Spinal cord (tissue), 10 donors: ENCODE measurements around the gene ZDHHC21. TPM values are rescaled to one million over a fixed set of nuclear protein-coding genes. Genes with fewer than 3 reads are reported as not detected.

Experiments used
- DNase-seq, 6 donors: peaks; one replicate each; pipeline versions ENCODE4 v3.0.0 to v3.0.0-alpha.2; 2013 to 2015; ENCODE audit warnings: low spot score in 6 of 6, low read depth in 4 of 6
- H3K27ac ChIP-seq: one replicate; pipeline ENCODE4 v1.5.1; 2013; ENCODE audit warnings: low read depth, low read length, control low read depth
- H3K27me3 ChIP-seq: one replicate; pipeline ENCODE4 v1.6.1; 2013; ENCODE audit warnings: low read length; ENCODE audit not compliant: control insufficient read depth, insufficient read depth
- H3K36me3 ChIP-seq: one replicate; pipeline ENCODE4 v1.6.1; 2013; ENCODE audit warnings: low read length; ENCODE audit not compliant: control insufficient read depth, insufficient read depth
- H3K4me1 ChIP-seq: one replicate; pipeline ENCODE4 v1.6.1; 2013; ENCODE audit warnings: low read length; ENCODE audit not compliant: control insufficient read depth, insufficient read depth
- H3K4me3 ChIP-seq: one replicate; pipeline ENCODE4 v1.5.1; 2013; ENCODE audit warnings: low read depth, low read length, control low read depth
- H3K9me3 ChIP-seq: one replicate; pipeline ENCODE4 v1.6.1; 2013; ENCODE audit warnings: low read length; ENCODE audit not compliant: control insufficient read depth, insufficient read depth
- WGBS: methylation state at CpG from one replicate; pipeline ENCODE4 v1.1.5; 2013; ENCODE audit warnings: missing lambda C conversion rate; ENCODE audit not compliant: insufficient coverage; 5-methylcytosine and 5-hydroxymethylcytosine counted together
- polyA plus RNA-seq, 2 donors: library from polyadenylated mRNA; unstranded; fragments of 120-200 nt; gene quantifications; one replicate each; pipeline ENCODE4 v1.2.1, GENCODE V29; 2013; ENCODE audit not compliant: insufficient read length in 2 of 2
- total RNA-seq, 2 donors: library from RNA; depleted of rRNA in 1 of 2; stranded (reverse); fragments of 120-200 nt in 1 of 2; fragments of >200 nt in 1 of 2; gene quantifications; one replicate each; pipeline versions ENCODE4 v1.2.3 to v1.2.4, GENCODE V29; 2013 to 2014
- donor health status: healthy.

Gene ZDHHC21
- total and polyA plus RNA-seq, 4 donors, result 14.5 to 61.0 (median 17.6) TPM

DNA sequence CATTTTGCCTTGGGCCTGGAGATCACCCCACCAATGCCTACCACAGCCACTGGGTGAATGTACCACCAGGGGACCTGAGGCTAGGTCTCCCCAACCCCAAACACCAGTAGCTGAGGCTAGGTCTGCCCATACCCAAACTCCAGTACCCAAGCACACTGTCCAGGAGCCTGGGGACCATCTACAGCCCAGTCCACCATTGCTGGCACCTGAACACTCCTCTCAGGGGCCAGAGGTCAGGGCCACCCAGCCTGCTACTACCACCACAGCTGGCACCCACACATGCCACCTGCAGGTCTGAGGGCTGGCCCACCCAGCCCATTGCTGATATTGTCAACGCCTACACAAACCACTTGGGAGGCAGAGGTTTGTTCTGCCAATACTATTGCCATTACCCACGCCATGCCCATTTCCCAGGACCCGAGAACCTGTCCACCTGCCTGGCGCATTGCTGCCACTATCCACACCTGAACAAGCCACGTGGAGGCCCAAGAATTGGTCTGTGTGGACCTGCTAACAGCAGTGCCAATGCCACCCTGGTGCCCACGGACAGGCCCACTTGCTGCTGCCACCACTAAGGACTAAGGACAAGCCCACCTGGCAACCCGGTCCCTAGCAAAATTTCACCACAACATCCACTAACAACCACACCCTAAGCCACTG lies 59.2 kb downstream of the ZDHHC21 start:
- 97% methylated on average over 7 of the region's 7 CpGs for WGBS
- H3K27ac ChIP-seq, result no peak overlapping the region
- DNase-seq, result no peak

GRCh38 chr9:14633148-14633547 lies 60.1 kb downstream of the ZDHHC21 start:
- 100% methylated on average over 2 of the region's 3 CpGs for WGBS
- Histone ChIP-seq H3K27ac (no peak overlapping the region), H3K27me3 (no peaks in the 10 kb centered on the region), H3K9me3 (peaks cover 10% of the 10 kb centered on the region), H3K4me3 (no peak overlapping the region), H3K4me1 (no peaks in the 10 kb centered on the region), H3K36me3 (peaks cover 16% of the 10 kb centered on the region)
- no peak for DNase-seq

More for the DNA sequence above, 59.2 kb downstream of the ZDHHC21 start:
- Histone ChIP-seq H3K27me3 (no peaks in the 10 kb centered on the region), H3K4me3 (no peak overlapping the region), H3K36me3 (peaks cover 16% of the 10 kb centered on the region), H3K9me3 (peaks cover 10% of the 10 kb centered on the region), H3K4me1 (no peaks in the 10 kb centered on the region)

GRCh38 chr9:14627513-14627912 lies 65.7 kb downstream of the ZDHHC21 start:
- no peak overlapping the region for H3K4me3 ChIP-seq
- no peaks in the 10 kb centered on the region for H3K27me3 ChIP-seq
- peak in 2 of 6 donors; percentile 31 to 46 for DNase-seq
- no peak overlapping the region for H3K27ac ChIP-seq
- no CpG with 5 or more reads among the region's 1 CpG for WGBS
- H3K9me3 ChIP-seq, result peaks cover 8% of the 10 kb centered on the region
- H3K36me3 ChIP-seq, result peaks cover 4% of the 10 kb centered on the region
- no peaks in the 10 kb centered on the region for H3K4me1 ChIP-seq

GRCh38 chr9:14618836-14619420 lies 74.3 kb downstream of the ZDHHC21 start:
- no peaks in the 10 kb centered on the region for H3K9me3 ChIP-seq
- H3K27me3 ChIP-seq, result no peaks in the 10 kb centered on the region
- peak in 3 of 6 donors; percentile 28 to 77 (median 75) for DNase-seq
- H3K36me3 ChIP-seq, result no peaks in the 10 kb centered on the region
- no peaks in the 10 kb centered on the region for H3K4me1 ChIP-seq
- peak overlapping the region; percentile 10 for H3K27ac ChIP-seq
- no peak overlapping the region for H3K4me3 ChIP-seq
- WGBS, result 31% methylated on average over 5 of the region's 8 CpGs

DNA sequence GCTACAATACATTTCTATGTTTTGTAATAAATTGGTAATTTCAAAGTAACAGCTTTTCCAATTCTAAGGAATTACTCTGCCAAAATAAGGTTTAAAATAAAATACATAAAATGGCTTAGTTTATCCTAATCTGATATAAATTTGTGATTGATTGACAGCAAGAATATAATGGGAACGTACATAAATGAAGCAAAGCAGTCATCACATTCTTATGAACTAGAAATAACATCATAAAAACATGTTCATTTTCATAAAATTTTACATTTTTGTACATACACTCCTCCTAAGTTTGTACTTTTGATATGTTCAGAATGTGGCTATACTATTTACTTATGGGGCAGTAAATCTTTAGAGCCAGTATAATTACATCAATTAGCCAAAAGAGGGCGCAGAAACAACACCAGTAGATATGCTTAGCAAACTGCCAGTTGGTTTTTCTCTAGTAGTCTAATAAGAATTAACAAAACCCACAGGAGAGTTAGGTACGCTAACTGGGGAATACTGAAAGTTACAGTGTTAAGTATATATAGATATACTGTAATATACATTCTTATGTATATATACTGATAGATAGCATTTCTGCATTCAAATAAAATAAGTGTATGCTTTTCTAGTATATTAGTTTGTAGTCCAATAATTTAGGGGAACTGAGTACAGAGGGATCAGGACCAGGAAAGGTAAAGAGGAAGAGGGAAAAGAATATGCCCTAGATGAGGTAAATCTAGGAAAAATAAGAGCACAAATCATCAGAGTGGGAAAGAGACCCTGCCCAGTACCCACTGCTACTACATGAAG lies 76.8 kb downstream of the ZDHHC21 start:
- no peaks in the 10 kb centered on the region for H3K9me3 ChIP-seq
- no CpG with 5 or more reads among the region's 3 CpGs for WGBS
- peak in 4 of 6 donors; percentile 27 to 87 (median 54) for DNase-seq
- H3K27ac ChIP-seq, result no peak overlapping the region
- H3K4me3 ChIP-seq, result no peak overlapping the region
- H3K4me1 ChIP-seq, result no peaks in the 10 kb centered on the region
- H3K36me3 ChIP-seq, result no peaks in the 10 kb centered on the region
- no peaks in the 10 kb centered on the region for H3K27me3 ChIP-seq

GRCh38 chr9:14608540-14608939 lies 84.7 kb downstream of the ZDHHC21 start:
- Histone ChIP-seq H3K27me3 (no peaks in the 10 kb centered on the region), H3K27ac (no peak overlapping the region), H3K9me3 (no peaks in the 10 kb centered on the region), H3K4me3 (no peak overlapping the region), H3K36me3 (no peaks in the 10 kb centered on the region), H3K4me1 (no peaks in the 10 kb centered on the region)
- WGBS, result no CpG with 5 or more reads among the region's 2 CpGs
- DNase-seq, result peak in 2 of 6 donors; percentile 18 to 75

GRCh38 chr9:14597171-14597799 lies 95.9 kb downstream of the ZDHHC21 start:
- H3K27ac ChIP-seq, result no peak overlapping the region
- no peaks in the 10 kb centered on the region for H3K4me1 ChIP-seq
- peaks cover 8% of the 10 kb centered on the region for H3K36me3 ChIP-seq
- H3K27me3 ChIP-seq, result no peaks in the 10 kb centered on the region
- no peak overlapping the region for H3K4me3 ChIP-seq
- 99% methylated on average over 7 of the region's 7 CpGs for WGBS
- H3K9me3 ChIP-seq, result peaks cover 2% of the 10 kb centered on the region
- no peak for DNase-seq

GRCh38 chr9:14593406-14593805 lies 99.8 kb downstream of the ZDHHC21 start:
- 100% methylated on average over 3 of the region's 3 CpGs for WGBS
- no peaks in the 10 kb centered on the region for H3K4me1 ChIP-seq
- no peak overlapping the region for H3K4me3 ChIP-seq

GRCh38 chr9:14591411-14591810 lies 101.8 kb downstream of the ZDHHC21 start:
- H3K27me3 ChIP-seq, result no peaks in the 10 kb centered on the region

More at GRCh38 chr9:14593406-14593805, 99.8 kb downstream of the ZDHHC21 start:
- DNase-seq, result no peak
- H3K36me3 ChIP-seq, result peaks cover 8% of the 10 kb centered on the region
- H3K27me3 ChIP-seq, result no peaks in the 10 kb centered on the region
- no peaks in the 10 kb centered on the region for H3K9me3 ChIP-seq
- H3K27ac ChIP-seq, result no peak overlapping the region

More at GRCh38 chr9:14591411-14591810, 101.8 kb downstream of the ZDHHC21 start:
- Histone ChIP-seq H3K4me1 (no peaks in the 10 kb centered on the region), H3K9me3 (no peaks in the 10 kb centered on the region), H3K4me3 (no peak overlapping the region), H3K27ac (no peak overlapping the region), H3K36me3 (peaks cover 4% of the 10 kb centered on the region)
- no peak for DNase-seq
- WGBS, result no CpG with 5 or more reads among the region's 3 CpGs
